ENCODE results near the gene ANKRD18A. TPM values are rescaled to one million over a fixed set of nuclear protein-coding genes. Genes with fewer than 3 reads are reported as not detected.
A peak's percentile ranks its signal among the peaks of the same experiment; 100 is the strongest.
"Not testable (repeated sequence)": the region's sequence is repeated elsewhere in the genome, so short reads cannot be mapped to it uniquely, and the experiment has no call there.

The ANKRD18A gene
- total RNA-seq, 2 donors from 2014 or later = 7.2 to 9.9 TPM

DNA sequence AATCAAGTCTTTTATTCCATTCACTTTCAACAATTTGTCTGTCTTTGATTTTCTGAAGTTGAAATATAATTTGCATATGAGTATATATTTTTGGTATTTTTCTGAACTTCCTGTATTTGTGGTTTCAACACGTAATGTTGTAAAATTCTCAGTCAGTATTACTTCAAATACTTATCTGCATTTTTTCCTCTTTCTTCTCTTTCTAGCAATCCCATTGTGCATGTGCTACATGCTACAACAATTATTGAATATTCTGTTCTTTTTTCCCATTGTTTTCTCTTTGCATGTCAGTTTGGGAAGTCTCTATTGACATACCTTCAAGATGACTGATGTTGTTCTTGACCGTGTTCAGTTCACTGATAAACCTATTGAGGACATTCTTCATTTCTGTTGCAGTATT is 5.6 kb upstream of the ANKRD18A start:
- Histone ChIP-seq H3K27ac (no peak overlapping the region), H3K4me1 (no peaks in the 10 kb centered on the region), H3K4me3 (no peak overlapping the region), H3K27me3 (peaks cover under 1% of the 10 kb centered on the region), H3K9ac (ENCODE audit: low read depth in 2 of 2, low read length in 2 of 2) (no peak overlapping the region), H3K9me3 (no peaks in the 10 kb centered on the region), H3K36me3 (no peaks in the 10 kb centered on the region)
- no peak for DNase-seq
- TF ChIP-seq, protein P1, sequence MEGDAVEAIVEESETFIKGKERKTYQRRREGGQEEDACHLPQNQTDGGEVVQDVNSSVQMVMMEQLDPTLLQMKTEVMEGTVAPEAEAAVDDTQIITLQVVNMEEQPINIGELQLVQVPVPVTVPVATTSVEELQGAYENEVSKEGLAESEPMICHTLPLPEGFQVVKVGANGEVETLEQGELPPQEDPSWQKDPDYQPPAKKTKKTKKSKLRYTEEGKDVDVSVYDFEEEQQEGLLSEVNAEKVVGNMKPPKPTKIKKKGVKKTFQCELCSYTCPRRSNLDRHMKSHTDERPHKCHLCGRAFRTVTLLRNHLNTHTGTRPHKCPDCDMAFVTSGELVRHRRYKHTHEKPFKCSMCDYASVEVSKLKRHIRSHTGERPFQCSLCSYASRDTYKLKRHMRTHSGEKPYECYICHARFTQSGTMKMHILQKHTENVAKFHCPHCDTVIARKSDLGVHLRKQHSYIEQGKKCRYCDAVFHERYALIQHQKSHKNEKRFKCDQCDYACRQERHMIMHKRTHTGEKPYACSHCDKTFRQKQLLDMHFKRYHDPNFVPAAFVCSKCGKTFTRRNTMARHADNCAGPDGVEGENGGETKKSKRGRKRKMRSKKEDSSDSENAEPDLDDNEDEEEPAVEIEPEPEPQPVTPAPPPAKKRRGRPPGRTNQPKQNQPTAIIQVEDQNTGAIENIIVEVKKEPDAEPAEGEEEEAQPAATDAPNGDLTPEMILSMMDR (IDR thresholded peaks at IDR 0.05) = no peak
- intact Hi-C loops (cut with DNase I) = no loop called here

DNA sequence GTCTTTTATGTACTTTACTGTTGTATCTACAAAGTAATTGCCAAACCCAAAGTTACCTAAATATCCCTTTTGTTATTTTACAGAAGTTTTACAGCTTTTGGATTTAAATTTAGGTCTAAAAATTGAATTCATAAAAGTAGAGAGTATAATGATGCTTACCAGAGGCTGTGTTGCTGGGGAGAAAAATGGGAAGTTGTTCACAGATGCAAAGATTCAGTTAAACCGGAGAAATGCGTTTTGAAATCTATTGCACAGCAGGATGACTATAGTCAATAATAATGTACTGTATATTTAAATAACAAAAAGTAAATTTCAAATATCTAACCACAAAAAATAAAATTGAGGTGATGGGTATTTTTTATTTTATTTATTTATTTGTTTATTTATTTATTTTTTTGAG is 2.6 kb upstream of the ANKRD18A start:
- no peak for DNase-seq
- TF ChIP-seq, protein P1 (IDR thresholded peaks at IDR 0.05) = no peak
- intact Hi-C loops (cut with DNase I) = no loop called here
- Histone ChIP-seq H3K27me3 (peaks cover 6% of the 10 kb centered on the region), H3K9me3 (no peaks in the 10 kb centered on the region), H3K27ac (no peak overlapping the region), H3K4me3 (no peak overlapping the region), H3K4me1 (no peaks in the 10 kb centered on the region), H3K9ac (ENCODE audit: low read depth in 2 of 2, low read length in 2 of 2) (no peak overlapping the region), H3K36me3 (no peaks in the 10 kb centered on the region)

DNA sequence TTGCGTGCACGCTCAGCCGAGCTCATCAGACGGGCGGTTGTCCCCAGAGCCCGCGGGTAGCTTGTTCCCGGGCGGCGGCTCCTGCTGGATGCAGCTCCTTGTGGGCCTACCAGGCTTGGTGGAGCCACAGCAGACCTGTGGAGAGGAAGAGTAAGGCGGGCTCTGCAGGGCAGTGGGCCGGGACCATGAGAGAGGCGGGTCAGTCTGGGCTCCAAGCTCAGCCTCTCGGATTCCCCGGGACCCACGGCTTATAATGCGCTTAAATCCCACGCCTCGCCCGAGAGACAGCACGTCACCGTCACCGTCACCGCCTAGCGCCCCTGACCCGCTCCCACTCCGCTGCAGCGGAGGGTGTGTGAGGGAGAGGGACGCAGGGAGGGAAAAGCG is 1.9 kb upstream of the ANKRD18A start:
- DNase-seq = peak; percentile 52
- H3K27ac ChIP-seq = no peak overlapping the region
- no peaks in the 10 kb centered on the region for H3K4me1 ChIP-seq
- peak overlapping the region; percentile 18 to 19 for H3K9ac ChIP-seq (ENCODE audit: low read depth in 2 of 2, low read length in 2 of 2)
- intact Hi-C loops (cut with DNase I) = no loop called here
- H3K9me3 ChIP-seq = no peaks in the 10 kb centered on the region
- TF ChIP-seq, protein P1 (IDR thresholded peaks at IDR 0.05) = no peak
- H3K4me3 ChIP-seq = peak overlapping the region; percentile 61
- no peaks in the 10 kb centered on the region for H3K36me3 ChIP-seq
- H3K27me3 ChIP-seq = peaks cover 6% of the 10 kb centered on the region

DNA sequence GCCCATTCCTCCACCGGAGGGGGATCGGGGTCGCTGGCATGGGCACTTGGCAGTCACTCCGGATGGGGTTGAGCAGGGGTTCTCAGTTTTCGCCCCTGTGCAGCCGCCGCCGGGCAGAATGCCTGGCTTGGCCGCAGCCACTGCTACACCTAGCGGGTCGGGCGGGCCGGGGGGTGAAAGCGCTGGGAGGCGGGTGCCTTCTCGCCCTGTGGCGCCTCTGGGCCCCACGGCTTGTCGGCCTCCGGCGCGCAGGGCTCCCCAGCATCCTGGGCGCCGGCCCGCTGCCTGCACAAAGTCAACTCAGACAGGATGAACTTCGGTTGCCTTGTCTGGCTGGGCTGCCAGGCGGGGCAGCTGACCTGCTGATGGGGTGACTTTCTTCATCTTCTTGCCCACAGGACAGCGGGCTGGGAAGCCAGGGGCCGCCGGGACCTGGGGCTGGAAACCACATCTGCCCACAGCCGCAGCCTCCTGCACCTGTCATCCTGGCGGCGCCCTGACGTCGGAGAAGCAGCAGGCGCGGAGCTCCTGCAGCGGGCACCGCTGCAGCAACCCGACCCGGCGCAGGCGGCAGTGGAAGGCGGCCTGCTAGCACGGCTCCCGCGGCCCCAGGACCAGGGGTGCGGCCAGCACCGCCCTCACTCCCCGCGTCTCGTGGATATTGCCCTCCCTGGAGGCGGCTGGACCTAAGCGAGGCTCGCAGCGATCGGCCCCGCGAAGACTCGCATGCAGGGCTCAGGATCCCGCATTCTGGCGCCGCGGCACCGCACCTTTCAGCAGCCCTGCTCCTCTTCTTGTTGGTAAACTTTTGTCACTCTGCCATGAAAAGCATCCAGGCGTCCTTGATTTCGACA is 1.3 kb upstream of the ANKRD18A start:
- peak; percentile 42 for DNase-seq
- peak overlapping the region; percentile 85 for H3K27ac ChIP-seq
- no peaks in the 10 kb centered on the region for H3K36me3 ChIP-seq
- H3K9me3 ChIP-seq = no peaks in the 10 kb centered on the region
- peaks cover 6% of the 10 kb centered on the region for H3K27me3 ChIP-seq
- peak overlapping the region; percentile 40 to 50 for H3K9ac ChIP-seq (ENCODE audit: low read depth in 2 of 2, low read length in 2 of 2)
- peak overlapping the region; percentile 61 for H3K4me3 ChIP-seq
- H3K4me1 ChIP-seq = no peaks in the 10 kb centered on the region
- TF ChIP-seq, protein P1 (IDR thresholded peaks at IDR 0.05) = no peak
- intact Hi-C loops (cut with DNase I) = no loop called here

DNA sequence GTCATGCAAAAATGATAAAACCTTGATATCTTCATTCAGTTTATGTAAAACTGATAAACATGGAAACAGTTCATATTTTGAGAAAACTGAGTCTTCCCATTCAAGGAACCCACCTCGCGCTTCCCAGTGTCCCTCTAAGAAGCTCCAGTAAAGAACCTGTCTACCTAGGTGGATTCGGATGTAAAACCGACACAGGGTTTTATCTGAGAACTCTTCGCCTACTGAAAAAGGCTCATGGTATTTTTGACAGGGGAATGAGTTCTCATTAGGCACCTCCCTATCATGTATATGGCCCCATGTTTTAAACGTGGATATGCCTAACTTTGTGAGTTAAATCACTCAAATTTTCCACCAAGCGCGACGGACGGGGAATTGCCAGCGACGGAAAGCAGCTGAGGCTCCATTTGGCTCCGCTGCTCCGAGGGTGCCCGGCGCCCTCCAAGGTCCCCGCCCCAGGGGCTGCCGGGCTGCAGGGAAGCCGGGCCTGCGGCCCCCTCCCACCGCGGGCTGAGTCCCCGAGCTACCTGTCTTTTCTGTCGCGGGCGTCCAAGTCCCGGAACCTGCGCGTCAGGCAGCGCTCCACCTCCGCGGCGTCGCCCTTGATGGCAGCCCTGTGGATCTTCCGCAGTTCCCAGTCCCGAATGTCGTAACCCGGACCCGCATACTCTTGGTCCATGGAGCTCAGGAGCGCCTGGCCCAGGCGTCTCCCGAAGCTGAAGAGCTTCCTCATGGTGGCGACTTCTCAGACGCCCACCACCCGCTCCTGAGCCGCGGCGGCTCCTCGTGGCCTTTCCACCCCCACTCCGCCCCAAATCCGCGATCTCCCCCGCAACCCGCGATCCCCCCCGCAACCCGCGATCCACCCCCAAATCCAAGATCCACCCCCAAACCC is 594 bp downstream of the ANKRD18A start:
- Histone ChIP-seq H3K36me3 (no peaks in the 10 kb centered on the region), H3K27ac (peak overlapping the region; percentile 85), H3K27me3 (peaks cover 6% of the 10 kb centered on the region), H3K4me3 (peak overlapping the region; percentile 61), H3K9ac (ENCODE audit: low read depth in 2 of 2, low read length in 2 of 2) (peak overlapping the region; percentile 51 to 53), H3K4me1 (no peaks in the 10 kb centered on the region), H3K9me3 (no peaks in the 10 kb centered on the region)
- DNase-seq = peak; percentile 46
- TF ChIP-seq, protein P1 (IDR thresholded peaks at IDR 0.05) = no peak
- intact Hi-C loops (cut with DNase I) = no loop called here

DNA sequence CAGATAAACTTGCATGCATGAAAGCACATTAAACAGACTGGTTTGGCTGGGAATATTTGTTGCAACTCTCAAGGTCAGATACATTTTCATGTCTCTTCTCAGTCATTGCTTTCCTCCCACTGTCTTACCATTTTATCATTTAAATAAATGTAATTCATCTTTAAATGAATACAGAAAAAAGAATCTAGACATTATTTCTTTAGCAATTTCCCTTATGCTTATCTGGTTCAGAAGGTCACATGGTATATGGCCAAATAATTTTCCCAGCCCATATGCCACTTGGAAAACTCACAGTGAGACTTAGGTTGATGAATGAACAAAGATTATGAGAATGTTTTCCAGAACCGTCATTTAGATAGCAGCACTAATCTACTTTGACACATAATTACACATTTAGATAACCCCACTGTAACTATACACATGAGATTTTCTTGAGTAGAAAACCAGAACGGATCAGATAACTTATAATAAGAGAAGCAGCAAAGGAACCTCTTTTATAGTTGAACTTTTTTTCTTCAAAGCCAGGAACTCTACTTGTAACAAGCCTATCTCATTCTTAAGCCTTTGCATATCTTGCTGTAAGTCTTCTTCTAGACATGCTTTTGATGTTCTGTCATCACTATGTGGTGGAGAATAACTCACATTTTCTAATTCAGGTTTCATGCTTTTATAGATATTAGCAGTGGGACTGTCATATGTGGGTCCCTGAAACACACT is 22.2 kb downstream of the ANKRD18A start:
- H3K9me3 ChIP-seq; H3K27ac ChIP-seq; H3K4me1 ChIP-seq; H3K9ac ChIP-seq (ENCODE audit: low read depth in 2 of 2, low read length in 2 of 2); H3K27me3 ChIP-seq; H3K36me3 ChIP-seq; H3K4me3 ChIP-seq; DNase-seq; intact Hi-C loops (cut with DNase I): not testable (repeated sequence)

DNA sequence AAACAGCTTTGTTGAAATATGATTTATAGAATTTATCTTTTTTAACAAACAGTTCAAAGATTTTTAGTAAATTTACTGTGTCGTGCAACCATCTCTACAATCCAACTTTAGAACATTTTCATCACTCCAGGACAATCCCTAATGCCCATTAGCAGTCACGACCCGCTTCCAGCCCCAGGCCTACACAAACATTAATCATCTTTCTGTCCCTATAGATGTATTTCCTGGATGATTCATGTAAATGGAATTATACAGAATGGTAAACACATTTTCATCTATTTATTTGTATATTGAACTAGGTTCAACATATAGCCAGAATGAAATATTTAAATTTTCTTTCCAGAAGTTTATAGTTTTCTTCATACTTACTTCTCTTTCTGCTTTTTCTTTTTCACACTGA is 25.3 kb downstream of the ANKRD18A start:
- H3K9me3 ChIP-seq; H3K4me3 ChIP-seq; H3K9ac ChIP-seq (ENCODE audit: low read depth in 2 of 2, low read length in 2 of 2); H3K4me1 ChIP-seq; H3K36me3 ChIP-seq; intact Hi-C loops (cut with DNase I); H3K27ac ChIP-seq; H3K27me3 ChIP-seq; DNase-seq: not testable (repeated sequence)

All from colonic mucosa (tissue), 4 donors.